Hematopoietic multipotent progenitor cell treated with erythropoietin and hydrocortisone succinate and interleukin-3 and kit ligand, for 6 days (in vitro differentiated cells): ENCODE data around the gene RNF11.
A peak's percentile ranks its signal among the peaks of the same experiment; 100 is the strongest.

ENCODE experiments used
- DNase-seq: peaks from one replicate; pipeline ENCODE4 v3.0.0-alpha.2; 2015

The RNF11 gene

DNA sequence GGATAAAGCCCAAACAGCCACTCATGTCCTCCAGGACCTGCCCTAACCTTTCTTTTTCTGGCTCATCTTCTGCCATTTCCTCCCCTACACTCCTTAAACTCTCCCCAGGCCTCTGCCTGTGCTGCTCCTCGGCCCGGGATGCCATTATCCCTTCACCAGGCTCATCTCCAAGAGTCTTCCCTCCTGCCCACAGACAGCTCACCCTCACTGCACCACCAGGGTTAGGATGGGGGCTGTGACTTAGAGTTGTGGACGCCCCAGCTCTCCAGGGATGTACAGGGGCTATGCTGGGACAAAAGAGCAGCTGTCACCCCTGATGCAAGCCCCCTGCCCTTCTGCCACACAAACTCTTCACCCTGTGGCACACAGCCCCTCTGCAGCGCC lies 62.2 kb downstream of the RNF11 start:
- DNase-seq: no peak

DNA sequence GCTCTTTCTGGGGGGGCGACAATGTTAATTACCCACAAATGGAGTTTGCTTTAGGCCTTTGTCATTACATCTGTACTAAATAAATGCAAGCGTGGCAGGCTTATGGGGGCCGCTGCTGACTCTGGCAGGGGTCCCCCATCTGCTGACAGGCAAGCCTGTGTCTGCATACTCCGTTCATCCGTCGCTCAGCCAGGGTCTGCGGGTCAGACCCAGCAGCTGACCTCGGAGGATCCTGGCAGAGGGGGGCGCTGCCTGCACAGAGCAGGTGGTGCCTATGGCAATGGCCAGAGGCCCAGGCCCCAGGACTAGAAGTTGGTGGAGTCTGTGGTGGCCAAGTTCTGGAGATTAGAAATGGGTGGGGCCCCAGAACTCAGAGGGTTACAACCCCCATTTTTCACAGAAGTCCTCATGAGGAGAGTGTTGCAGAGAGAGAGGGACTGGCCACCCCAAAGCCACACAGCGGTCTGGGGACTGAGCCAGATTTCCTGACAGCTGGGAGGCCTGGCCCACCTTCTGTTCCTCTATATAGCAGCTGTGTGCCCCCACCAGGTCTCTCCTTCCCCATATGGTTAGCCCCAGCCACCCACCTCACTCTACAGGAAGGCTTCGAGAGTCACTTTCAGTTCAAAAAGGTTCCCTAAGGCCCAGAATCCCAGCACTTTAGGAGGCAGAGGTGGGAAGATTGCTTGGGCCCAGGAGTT lies 63.3 kb downstream of the RNF11 start:
- DNase-seq: peak; percentile 85

GRCh38 chr1:51299981-51300670 lies 64.1 kb downstream of the RNF11 start:
- DNase-seq: peak; percentile 78

GRCh38 chr1:51301152-51301843 lies 65.2 kb downstream of the RNF11 start:
- peak; percentile 33 for DNase-seq

DNA sequence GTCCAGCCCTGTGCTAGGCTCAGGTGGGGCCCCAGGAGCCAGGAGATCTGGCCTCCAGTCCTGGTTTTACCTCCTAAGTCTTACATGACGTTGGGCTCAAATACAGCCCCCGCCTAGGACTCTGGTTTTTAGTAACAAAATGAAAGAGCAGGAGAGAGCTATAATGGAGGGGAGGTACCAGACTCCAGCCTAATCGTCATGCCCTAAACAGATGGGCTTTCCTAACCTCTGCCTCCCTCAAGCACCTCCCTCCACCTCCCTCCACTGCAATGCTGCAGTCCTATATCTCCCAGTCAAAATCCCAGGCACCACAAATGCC lies 65.7 kb downstream of the RNF11 start:
- DNase-seq: no peak

DNA sequence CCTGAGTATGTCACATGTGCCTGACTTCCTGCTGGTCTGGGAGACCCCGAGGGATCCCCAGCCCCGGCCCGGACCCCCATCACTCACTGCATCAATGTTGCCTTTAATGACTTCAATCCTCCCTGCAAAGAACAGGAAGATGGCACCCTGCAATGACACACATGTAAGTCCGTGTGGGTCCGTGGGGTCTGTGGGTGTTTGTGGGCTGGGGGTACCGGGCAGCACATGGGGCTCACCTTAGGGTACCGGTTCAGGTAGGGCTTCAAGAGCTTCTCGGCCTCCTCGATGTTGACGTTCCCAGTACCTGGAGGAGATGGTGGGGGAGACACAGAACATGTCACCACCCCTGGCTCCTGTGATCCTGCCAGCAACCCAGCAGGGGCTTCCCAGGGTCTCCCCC lies 66.2 kb downstream of the RNF11 start:
- no peak for DNase-seq

- DNase-seq: no peak
Observed at GRCh38 chr1:51302746-51303145, 66.7 kb downstream of the RNF11 start.

GRCh38 chr1:51303315-51303714 lies 67.2 kb downstream of the RNF11 start:
- DNase-seq: no peak

DNA sequence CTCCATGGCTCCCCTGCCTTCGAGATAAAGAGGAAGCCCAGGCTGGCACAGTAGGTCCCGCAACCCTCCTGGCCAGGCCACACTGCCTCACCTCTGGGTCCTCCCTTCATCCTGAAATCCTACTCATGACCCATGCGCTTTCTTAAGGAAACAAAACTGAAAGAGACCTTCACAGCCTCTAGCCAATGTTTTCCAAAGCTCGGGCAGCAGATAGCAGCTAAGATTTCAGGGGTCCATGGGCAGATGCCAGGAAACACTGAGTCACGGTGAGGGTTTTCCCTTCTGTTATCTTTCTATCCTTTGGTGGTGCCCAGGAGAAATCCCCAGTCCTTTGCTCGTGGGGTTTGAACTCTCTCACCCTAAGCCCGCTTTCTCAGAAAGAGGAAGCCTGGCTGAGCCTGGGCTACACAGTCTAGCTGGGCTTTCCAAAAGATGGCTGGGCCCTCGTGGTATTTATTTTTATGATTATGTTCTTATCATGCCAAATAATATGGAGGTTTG lies 67.7 kb downstream of the RNF11 start:
- peak; percentile 78 for DNase-seq

GRCh38 chr1:51304360-51304759 lies 68.3 kb downstream of the RNF11 start:
- DNase-seq: no peak

GRCh38 chr1:51305371-51305823 lies 69.3 kb downstream of the RNF11 start:
- DNase-seq: no peak

DNA sequence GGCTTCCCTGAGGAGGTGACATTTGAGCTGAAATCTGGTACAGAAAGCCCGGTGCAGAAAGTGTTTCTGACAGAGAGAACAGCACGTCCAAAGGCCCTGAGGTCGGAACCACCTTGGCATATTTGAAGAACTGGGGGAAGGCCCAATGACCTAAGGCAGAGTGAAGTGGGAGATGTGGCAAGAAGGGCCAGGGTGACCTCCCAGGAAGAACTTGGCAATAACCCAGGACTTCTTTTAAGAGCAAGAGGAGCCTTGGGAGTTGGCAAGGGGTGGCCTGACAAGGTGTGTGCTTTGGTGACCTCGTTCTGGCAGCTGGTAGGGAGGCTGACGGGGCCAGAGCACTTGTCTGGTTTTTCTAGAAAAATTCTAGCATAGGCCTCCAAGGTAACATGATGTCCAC lies 70.9 kb downstream of the RNF11 start:
- DNase-seq: no peak

- DNase-seq: no peak
Observed at GRCh38 chr1:51308636-51309035, 72.6 kb downstream of the RNF11 start.

DNA sequence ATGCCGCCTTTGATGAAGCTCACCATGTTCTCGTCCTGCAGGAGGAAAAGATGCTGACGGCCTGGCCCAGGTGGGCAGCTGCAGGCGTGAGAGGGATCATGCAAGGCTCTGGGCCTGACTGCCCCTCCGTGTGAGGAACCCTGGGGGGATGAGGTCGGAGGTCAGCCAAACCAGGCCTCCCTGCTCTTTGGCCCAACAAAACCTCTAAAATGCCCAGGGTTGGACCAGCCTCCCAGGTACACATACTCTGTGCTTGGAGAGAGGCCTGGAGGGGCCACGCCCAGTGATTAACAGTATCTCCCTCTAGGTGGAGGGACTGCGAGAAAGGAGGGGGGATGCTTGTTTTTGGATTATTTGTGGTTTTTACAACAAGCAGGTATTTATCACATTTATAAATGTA lies 73.2 kb downstream of the RNF11 start:
- no peak for DNase-seq

DNA sequence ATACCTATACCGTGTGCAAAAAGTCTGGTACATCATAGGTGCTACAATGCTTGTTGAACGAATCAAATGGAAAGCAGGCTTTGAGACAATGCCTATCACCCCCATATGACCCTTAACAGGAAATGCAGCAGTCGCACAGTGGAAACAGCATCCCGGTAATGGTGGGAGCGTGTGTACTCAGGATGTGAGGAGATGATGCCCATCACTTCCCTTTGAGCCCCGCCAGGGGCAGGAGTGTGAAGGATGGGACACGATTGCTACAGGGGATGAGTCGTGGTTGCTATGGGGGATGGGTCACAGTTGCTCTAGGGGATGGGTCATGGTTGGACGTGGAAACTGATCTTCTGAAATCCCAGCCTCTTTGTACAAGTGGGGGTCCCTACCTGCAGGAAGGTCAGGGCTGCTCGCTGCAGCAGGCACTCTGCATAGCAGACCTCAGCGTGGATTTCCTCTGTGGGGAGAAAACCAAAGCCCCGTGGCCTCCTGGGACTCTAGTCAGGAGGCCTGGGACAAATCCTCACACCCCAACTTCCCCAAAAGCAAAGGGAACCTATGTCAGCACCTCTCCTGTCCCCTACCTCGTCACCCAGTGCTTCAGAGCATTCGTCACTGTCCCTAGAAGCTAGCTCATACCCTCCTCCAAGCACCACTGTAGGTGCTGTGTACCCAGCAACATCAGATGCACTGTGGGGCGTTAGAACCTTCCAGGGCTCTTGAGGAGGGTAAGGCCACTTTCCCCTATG lies 75.0 kb downstream of the RNF11 start:
- DNase-seq: no peak

DNA sequence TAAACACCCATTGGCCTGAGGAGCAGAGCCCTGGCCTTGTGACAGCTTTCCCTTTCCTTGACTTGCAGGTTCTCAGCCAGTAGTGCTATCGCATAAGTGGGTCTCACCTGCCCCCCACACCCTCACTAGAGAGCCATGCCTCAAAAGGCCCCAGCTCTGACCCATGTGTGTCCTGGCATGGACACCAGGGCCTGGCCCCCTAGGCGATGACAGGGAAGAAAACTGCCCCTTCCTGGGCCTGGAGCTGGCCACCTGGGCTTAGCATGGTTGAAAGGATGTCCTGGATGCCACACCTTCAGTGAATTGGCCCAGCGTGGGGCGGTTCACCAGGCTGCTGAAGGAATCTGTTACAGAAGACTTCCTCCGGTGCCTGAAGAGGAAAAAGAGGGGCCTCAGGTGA lies 75.8 kb downstream of the RNF11 start:
- no peak for DNase-seq

DNA sequence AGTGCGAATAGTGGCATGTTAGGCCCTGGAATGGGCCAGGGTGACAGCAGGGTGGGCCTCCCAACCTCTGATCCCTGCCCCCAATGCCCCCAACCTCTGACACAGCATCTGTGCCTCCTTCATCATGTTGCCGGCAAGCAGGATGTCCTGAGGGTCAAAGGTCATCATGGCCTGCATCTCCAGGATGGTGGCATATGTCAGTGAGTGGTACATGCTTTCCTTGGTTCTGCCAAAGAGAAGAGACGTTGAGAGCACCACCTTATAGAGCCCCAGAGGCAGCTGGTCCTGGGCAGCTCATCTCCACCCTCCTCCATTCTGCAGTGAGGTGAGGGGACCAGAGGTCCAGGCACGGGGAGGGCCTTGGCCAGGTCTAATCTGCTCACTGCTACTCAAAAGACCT lies 76.6 kb downstream of the RNF11 start:
- DNase-seq: no peak

DNA sequence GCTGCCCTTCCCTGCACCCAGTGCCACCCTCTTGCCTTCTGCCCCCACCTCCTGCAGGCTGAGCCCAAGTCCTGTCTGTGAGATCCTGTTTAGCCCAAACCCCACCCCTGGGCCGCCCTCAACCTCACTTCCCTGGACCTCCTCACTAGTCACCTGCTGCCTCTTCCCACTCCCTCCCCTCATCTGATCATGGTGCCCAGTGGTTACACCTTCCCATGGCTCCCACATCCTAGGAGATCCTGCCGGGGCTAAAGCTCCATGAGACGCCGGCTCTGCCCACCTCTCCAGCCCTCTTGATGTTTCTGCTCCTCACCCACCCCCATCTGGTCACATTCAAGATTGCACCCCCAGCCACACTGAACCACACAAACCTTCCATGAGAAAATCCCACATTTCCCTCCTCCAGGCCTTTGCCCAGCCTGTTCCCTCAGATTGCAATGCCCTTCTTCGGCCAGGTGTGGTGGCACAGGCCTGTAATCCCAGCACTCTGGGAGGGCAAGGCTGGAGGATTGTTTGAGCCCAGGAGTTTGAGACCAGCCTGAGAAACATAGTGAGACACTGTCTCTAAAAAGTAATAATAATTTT lies 77.3 kb downstream of the RNF11 start:
- no peak for DNase-seq

DNA sequence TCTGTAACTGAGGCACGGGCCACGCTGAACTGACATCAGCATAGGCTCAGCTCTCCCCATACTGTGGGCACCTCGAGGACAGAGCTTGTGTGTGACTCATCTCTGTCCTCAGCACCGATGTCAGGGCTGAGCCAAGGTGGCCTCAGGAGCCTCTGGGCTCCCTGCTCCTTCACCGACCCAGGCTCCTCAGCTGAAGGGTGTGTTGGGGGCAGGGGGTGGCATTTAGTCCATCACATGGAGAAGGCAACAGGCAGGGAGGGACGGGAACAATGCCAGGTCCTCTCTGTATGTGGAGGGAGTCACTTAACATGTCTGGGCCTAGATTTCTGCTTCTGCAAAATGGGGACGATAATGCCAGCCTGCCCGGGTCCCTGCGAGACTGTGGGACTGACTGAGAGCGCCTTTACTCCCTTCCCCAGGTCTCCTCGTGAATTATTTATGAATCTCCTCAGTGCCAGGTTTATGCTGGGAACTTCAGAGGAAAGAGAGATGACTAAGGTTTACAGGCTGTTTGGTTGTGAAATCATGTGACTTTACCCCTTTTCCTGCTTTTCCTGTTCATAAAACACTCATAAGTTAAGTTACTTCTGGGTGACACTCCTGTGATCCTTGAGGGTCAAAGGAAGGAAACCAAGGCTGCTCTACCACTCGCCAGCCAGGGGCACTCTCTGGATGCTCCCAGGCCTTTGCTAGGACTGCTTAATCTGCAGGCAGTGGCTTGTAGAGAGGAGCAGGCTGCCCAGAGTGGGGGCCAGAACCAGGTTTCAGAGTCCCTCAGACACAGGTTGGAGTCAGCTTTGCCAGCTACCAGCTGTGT lies 78.1 kb downstream of the RNF11 start:
- no peak for DNase-seq

DNA sequence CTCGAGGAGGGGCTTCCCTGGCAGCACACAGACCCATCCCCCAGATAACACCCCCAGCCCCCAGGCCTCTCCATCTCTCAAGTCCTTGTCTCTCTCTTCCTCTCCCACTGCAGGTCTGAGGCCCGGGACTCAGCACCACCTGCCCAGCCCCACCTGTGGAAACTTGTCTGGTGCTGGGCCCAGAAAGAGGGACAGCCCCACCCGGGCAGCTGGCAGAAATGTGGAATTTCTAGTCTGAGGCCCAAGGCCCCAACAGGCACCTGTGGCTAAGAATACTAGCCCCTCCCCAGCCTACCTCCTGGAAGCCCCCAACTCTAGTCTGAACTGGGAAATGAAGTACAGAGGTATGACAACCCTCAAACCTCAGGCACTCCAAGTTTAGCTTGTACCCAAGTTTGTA lies 78.9 kb downstream of the RNF11 start:
- DNase-seq: no peak

DNA sequence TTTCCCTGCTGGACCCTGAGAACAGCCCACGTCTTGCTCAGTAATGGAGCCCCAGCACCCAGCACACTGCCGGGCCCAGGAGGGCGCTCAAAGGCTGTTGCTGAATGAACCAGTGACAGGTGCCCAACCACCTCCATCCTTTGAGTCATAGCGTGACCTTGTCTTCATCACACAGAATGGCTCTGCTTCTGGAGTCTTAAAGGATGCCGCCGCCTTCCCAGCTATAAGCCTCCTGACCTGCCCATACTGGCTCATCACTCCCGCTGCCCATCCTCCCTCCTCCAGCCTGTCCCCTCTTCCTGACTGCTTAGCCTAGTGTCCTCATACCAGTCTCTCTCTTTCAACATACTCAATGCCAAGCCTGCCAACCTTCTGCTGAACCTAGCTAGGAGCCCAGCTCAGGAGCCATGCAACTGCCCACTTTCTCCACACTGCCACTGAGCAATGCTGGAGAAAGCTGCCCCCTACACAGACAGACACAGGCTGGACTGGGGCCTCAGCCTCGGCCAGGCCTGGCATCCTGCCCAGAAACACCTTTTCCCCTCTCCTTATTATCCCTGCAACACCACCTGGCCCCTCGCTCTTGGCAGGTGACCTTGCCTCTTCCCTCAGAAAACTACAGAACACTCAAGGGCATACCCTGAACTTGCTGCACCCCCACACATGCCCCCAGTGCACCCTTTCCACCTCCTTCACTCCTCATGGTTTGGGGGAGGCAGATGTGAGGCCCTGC lies 80.2 kb downstream of the RNF11 start:
- no peak for DNase-seq

DNA sequence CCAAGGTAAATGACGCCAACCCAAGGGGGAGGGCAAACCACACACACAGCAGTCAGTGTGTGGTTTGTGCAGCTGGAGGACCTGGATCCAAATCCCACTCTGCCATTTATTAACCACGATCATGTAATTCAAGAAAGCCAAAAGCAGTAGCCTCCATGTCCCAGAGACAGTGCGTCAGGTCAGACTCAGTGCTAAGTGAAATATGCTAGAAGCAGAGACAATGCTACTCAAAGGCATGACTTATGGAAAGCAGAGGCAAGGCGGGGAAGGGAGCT lies 80.7 kb downstream of the RNF11 start:
- no peak for DNase-seq
